Measurements from ENCODE around the gene PDHX.
"Not testable (repeated sequence)": the region's sequence is repeated elsewhere in the genome, so short reads cannot be mapped to it uniquely, and the experiment has no call there.

The PDHX gene

GRCh38 chr11:34997952-34998528, 81.6 kb downstream of the PDHX start:
- DNase-seq = no peak

DNA sequence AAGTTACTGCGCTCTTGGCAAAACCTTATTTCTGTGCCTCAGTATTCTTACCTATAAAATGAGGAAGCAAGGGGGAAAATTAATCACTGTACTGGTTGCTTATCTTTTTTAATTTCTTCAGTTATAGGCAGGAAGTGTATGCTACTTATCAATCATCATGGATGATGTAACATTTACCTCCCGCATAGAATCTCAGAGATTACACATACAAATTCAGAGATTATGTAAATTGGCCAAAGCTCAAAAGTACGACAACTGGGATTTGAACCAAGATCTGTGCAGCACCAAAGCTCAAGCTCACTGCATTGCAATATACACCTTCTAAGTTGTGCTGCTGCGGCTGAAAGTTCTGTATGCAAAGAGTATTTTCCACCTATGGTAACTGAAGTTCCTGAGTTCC, 83.0 kb downstream of the PDHX start:
- no peak for DNase-seq

GRCh38 chr11:35003186-35003585, 86.8 kb downstream of the PDHX start:
- DNase-seq = no peak

DNA sequence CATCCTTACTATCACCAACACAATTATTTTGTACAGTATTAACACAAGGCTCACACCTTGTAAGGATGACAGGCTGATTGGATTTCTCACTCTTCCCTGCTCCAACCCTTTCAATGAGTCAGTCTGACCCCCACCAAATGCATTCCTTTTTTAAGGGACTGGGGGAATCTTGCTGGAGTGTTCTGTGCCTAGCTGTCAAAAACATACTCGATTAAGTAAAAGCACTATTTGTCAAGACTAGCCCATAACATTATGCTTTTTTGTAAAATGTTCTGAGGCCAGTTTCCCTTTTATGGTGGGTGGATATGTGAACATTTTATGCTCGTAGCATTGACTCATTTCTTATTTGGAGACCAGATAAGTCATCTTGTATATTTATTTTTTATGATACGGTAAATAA, 87.2 kb downstream of the PDHX start:
- no peak for DNase-seq

DNA sequence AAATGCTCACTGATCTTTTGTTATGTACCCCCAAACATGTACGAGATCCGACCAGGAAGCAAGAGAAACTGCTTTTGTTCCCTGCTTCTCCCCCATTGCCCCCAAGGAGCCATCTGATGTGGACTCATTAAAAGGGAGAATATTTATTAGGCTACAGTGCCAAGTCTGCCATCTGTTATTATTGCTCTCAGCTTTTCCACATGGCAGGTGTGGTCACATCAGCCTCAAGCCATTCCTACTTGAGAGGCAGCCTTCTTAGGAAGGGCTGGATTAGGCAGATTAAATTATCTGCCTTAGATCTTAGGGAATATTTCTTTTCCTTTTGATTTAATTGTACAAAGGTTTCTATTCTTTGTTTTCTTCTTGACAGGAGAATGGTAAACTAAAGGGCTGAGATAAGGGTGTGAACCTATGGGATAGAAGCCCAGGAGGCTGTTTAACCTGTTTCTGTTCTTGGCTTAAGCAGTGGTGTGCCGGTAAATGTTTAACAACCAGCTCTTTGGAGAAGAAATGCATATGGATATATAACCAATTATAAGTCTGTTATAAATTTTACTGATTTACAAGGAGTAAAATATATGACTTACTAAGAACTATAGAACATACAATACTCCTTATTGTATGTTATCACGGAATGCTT, 88.8 kb downstream of the PDHX start:
- no peak for DNase-seq

- DNase-seq = no peak
Observed at GRCh38 chr11:35006389-35007128, 90.1 kb downstream of the PDHX start.

GRCh38 chr11:35007277-35007676, 90.9 kb downstream of the PDHX start:
- no peak for DNase-seq

DNA sequence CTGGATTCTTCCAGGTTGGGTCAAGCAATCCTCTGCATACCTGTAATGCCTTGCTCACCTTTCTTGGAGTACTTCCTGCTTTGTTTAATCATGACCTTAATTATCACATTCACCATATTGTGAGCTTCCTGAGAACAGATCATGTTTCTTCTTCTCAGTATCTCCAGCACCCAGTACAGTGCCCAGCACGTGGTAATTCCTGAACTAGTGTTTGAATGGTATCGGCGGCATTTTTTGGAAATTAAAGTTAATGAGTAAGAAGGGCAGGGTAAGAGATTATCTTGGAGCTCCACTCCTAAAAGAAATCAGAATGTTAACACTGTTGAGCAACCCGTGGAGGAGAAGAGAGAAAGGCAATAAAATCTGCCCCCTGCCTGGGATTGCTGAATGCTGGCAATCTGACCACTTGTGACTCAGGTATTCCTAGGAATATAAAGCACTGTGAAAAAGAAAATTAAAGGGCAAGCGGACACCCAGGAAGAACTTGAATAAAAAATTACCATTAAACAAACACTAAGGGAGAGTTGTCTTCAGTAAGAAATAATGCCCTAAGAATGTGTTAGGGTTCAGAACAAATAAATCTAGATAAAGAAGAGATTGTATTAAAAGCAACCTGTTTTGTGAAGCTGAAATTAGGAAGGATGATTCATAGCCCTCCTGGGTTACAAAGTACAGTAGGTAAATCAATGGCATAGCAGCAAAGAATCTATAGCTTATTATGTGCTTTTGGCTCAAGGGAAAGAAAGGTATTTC, 92.9 kb downstream of the PDHX start:
- DNase-seq = peak; percentile 12

GRCh38 chr11:35009944-35010342, 93.5 kb downstream of the PDHX start:
- no peak for DNase-seq

- DNase-seq = no peak
Observed at GRCh38 chr11:35010654-35011053, 94.2 kb downstream of the PDHX start.

DNA sequence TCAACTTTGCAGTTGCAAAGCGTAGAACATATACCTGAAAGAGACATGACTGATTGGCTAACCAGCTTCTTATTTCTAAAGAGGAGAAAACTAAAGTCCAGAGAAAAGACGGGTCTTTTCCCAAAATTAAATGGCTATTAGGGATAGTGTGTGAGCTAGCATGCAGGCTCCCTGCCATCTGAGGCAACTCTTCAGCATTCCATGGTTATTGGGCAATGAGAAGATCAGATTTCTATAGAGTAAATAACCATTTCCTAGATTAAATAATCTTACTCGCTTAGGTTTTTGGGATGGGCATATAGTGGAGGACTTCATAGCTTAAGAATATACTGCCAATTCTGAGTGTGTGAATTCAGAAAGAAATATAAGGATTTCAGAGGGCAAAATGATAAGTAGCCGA, 95.0 kb downstream of the PDHX start:
- no peak for DNase-seq

DNA sequence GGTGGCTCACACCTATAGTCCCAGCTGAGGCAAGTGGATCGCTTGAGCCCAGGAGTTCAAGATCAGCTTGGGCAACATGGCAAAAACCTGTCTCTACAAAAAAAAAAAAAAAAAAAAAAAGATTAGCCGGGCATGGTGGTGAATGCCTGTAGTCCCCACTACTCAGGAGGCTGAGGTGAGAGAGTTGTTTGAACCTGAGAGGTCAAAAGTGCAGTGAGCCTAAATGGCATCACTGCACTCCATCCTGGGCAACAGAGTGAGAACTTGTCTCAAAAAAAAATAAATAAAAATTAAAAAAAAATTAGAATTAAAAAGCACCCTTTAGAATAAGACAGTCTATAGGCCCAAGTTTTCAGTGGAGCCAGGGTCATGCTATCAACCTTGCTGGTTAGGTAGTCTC, 95.5 kb downstream of the PDHX start:
- DNase-seq = no peak

DNA sequence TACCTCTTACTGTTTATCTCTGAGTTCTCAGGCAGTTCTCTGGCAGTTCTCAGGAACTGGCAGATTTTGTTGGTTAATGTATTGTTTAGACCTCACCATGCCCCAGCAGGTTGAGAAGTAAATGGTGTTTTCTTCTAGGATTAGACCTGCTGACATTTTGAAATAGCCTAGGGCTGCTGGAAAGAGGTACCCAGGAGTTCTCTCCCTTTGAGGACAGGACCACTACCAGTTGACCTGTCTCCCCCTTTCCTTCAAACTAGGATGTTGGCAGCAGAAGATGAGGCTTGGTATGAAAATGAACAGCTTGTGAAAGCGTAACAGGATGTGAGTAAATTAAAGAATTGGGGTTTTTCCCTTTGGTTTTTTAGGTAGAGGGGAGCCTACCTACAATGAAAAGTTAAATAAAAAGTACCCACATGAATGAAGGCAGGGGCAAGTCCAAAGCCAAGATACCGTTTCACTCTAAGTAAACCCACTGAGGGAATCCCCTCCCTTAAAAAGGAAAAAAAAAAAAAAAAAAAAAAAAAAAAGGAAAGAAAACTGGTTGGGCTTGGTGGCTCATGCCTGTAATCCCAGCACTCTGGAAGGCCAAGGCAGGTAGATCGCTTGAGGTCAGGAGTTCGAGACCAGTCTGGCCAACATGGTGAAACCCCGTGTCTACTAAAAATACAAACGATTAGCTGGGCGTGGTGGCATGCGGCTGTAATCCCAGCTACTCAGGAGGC, 96.2 kb downstream of the PDHX start:
- DNase-seq = no peak

DNA sequence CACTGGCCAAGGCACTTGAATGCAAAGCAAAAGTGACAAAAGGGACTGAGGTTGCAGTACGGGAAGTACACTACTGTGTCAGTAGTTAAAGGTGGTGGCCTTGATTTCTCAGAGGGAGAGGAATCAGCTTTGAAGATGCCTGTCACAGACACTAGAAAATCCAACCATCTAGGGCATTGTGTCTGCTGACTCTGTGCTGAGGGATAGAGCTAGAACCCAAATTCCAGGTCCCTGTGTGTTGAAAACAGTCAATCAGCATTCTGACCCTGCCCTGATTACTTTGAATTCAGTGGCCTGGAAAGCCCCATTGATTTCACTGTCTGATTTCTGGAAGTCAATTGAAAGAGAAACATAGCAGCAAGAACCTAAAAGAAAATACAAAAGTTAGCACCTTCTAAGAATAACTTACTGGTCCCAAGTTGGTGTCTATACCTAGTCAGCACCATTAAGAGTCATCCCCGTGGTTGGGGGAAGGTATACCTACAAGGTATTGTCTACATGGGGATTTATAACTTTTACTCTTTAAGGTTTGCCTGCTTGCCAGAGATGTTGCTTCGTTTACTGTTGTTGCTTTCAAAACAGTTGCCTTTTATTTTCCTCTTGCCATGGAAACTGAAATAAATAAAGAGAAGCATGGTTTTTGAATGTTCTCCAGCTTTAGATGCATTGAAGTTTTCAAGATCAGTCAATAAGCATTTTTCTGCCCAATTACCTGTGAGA, 97.3 kb downstream of the PDHX start:
- DNase-seq = no peak

DNA sequence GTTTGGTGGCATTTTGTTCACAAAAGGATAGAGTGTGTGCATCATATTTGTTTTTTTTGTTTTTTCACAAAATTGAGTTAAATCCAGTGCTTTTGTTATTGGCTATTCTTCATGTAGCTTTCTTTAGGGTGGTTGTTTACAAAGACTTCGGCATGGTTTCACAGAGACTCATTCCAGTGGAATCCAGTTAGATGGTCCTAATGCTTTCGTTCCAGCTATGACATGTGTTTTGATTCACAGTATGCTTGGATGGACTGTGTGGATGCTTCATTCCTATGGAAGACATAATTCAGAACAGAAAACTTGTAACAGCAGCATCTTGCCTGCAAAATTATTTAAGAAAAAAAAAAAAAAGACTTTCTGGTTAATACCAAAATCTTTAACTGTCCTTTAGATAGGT, 97.9 kb downstream of the PDHX start:
- DNase-seq = no peak

GRCh38 chr11:35015621-35016387, 99.4 kb downstream of the PDHX start:
- DNase-seq = no peak

DNA sequence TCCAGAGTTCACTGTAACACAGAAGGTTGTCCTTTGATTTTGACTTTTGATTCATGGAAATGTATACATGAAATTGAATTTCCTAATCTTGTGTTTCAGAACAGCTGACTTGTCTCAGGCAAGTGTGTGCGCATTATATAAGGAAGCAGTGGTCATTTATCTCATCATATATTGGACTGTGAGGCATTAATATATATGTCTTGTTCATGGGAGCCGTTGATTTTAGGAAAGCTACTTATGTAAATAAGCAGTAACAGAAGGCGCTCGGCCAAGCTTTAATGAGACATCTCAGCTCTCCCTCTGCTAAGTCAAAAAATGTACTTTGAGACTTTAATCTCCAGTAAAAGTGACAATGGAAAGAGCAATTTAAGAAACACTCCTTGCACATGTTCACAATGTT, 100.5 kb downstream of the PDHX start:
- DNase-seq = no peak

GRCh38 chr11:35017528-35018342, 101.3 kb downstream of the PDHX start:
- DNase-seq = no peak

DNA sequence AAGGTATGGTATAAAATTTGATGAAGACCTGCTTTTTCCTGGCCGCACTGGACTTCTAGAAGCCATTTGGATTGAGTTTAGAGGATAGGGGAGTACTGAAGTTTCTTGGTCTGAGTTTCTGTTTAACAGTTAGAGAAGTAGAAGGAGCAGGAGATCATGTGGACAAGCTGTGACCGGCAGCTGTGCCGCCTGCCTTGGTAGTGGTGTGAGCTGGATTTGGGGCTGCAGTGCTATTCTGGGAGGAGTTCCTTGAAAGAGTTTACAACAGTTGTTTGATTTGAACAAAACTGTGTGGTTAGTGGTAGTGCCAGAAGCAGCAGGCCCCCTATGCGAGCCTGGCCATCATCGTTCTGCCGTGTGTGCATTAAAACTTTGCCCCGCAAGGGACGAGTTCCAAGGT, 105.2 kb downstream of the PDHX start:
- DNase-seq = no peak

GRCh38 chr11:35023940-35024339, 107.5 kb downstream of the PDHX start:
- DNase-seq = not testable (repeated sequence)

- DNase-seq = not testable (repeated sequence)
Observed at GRCh38 chr11:35028007-35028406, 111.6 kb downstream of the PDHX start.

Data from NCI-H774 (cell line).